Activated CD8-positive, alpha-beta memory T cell treated with anti-CD3 and anti-CD28 coated beads, Interleukin-2, amount 50 U/mL, for 48 hours (primary cell): ENCODE results near the gene WIPF1.
A peak's percentile ranks its signal among the peaks of the same experiment; 100 is the strongest.

Experiments used
- DNase-seq: peaks from one replicate; pipeline ENCODE4 v3.0.0-alpha.2; 2020

WIPF1 gene

DNA sequence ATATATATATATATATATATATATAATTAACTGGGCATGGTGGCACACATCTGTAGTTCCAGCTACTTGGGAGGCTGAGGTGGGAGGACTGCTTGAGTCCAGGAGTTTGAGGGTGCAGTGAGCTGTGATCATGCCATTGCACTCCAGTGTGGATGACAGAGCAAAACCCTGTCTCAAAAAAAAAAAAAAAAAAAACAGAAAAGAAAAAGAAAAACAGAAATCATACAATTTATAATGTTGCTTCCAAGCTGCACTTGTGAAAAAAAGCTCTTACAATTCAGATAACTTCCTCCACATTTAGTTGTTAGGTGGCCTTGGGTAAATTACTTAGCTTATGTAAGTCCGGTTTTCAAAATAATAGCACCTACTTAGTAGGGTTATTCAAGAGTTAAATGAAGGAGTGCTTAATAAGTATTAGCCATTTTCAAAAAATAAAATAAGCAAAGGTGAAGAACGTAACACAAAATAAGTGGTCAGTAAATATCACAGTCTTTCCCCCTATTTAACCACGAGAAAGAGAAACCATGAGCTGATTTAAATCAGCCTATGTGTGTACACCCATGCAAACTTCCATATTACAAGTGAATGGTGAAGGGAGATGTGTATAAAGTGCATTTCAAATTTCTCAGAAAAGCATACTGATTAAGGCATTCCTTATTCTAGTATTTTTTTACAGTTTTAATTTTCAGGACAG is 2.3 kb downstream of the WIPF1 start:
- DNase-seq, result no peak

DNA sequence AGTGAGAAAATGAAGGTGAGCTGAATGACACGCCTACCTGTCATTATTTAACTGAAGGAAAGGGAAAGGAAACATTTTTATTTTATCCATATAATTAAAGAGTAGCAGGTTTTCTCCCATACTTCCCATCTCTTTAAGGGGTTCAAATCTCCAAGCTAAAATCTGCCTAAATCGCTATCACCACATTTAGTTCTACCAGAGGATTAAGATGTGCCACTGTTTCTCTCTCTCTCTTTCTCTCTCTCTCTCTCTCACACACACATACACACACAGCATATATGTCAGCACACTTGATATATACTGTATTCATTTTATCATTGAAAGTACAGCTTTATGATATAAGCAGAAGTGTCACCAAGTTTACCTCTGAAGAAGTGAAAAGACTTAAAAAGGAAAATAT is 3.1 kb downstream of the WIPF1 start:
- DNase-seq, result no peak

DNA sequence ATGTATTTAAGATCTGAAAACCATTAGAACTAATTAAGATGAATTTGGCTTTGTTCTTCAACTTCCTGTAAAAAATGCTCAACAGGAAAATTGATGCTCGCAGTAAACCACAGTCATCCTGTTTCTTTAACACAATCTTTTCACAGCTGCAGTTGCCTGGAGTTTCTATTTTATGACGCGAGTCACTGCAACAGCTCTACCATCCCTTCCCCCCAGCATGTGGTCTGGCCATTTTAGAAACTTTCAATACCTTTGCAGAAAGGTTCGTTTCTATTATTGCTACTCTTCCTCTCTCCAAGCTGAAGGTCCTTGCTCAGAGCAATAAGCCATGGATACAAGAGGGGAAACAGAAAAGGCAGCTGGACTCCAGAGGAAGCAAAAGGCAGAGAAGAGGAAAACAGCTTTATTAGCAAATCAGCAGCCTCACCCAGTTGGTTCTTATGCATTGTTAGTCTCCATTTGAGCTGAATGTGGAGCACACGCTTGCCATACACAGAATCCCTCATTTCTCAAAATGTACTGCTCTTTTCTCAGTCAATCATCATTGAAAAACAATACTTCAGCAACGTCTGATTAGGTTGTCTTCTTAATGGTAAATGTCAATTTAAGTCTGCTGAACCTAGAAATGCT is 3.9 kb downstream of the WIPF1 start:
- peak; percentile 63 for DNase-seq

DNA sequence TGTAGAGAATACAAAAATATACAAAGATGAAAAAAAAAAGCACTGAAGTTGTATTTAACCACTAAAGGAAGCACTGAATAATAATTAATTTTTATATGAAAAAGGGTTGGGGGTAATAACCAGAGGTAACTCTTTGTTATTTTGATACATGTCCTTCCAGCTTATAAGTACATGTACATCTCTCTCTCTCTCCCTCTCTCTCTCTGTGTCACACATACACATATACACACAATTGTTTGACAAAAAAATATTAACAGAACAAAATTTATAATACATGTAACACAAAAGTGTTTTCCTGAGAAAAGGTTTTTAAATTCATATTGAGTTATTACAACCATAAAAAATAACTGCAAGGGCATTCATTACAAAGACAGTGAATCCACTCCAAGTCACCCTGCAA is 4.6 kb downstream of the WIPF1 start:
- DNase-seq, result no peak

DNA sequence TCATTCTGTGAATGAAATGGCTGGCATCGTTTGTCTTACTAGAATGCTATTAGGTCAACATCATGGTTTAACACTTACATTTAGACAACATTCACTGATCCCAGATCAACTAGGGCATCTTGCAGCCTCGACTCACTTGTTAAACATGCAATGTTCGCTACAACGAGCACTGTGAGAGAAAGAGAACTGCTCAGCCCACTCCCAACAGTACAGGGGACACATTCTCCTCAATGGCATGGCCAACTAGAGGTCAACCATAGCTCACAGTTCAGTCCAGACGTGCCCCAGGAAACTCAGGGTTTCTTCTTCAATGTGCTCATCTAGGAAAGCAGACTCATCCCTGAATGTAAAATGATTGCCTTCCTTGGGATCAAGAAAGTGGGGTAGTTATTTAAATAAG is 5.9 kb downstream of the WIPF1 start:
- DNase-seq, result no peak

DNA sequence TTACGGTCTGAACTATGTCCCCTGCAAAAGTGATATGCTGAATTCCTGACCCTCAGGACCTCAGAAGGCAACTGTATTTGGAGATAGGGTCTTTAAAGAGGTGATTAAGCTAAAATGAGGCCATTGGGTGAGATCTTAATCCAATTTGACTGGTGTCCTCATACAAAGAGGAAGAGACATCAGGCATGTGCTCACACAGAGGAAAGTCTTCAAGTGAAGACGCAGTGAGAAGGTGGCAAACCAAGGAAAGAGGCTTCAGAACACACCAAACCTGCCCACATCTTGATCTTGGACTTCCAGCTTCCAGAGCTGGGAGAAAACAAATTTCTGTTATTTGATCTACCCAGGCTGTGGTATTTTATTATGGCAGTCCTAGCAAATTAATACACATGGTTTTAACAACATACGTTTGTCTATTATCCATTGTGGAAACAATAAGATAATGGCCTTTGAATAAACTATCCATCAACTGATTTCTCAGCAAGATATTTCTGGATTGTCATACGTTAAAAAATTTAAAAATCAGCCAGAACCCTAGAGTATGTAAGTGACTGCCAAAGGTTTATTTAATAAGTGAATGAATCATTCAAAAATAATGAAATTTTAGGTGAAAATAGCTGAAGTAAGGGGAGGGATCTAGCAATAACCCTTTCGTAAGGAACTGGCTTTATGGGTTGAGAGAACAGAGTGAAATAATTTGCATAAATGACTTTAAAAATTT is 6.5 kb downstream of the WIPF1 start:
- no peak for DNase-seq

DNA sequence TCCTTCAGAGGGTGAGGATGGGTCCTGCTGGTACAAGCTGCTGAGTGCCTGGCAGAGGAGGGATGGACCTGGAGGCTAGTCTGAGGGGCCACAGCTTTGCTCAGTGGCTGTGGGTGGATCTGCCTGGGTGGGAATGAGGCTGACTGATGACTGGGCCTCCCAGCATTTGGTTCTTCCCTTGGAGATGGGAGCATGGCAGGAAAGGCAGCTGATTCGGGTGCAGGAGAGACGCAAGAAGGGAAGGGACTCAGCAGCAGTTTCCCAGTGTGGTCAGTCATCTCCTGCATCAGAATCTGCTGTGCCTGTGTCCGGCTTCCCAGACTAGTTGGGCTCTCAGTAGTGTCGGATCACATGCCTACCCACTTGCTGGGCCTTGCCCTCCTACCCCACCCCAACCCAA is 7.3 kb downstream of the WIPF1 start:
- no peak for DNase-seq

DNA sequence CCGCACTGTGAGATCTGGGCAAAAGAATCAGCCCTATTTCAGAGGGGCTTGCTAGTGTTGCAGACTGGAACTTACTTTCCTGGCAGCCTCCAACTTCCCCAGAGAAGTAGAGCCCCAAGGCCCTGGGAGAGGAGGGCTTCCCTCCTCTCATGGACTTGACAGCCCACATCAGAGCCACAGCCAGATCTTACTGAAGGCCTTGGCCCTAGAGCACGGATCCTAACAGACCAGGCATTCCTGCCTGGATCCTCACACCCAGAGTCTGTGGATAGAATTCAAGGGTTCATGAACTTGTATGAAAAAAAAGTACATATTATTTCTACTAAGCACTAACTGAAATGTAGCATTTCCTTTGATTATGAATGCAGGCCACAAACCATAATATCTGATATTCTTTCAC is 8.3 kb downstream of the WIPF1 start:
- DNase-seq, result no peak

DNA sequence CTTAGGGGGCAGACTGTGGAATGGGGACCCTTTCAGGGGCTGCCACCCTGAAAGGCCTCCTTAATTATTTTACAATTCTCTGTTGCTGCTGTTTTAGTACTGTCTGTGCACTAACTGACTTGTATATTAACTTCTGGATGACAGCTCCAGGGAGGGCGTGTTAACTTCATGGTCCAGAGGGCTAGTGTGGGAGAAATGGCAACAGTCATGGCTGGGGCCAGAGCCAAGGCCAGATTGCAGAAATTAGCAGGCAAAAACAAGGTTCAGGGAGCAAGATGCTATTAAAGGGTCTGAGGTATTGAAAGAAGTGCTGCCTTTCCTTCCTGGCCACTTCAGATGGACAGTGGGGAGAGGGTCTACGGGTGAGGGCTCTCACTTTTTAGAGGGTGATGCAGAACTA is 9.1 kb downstream of the WIPF1 start:
- DNase-seq, result no peak

DNA sequence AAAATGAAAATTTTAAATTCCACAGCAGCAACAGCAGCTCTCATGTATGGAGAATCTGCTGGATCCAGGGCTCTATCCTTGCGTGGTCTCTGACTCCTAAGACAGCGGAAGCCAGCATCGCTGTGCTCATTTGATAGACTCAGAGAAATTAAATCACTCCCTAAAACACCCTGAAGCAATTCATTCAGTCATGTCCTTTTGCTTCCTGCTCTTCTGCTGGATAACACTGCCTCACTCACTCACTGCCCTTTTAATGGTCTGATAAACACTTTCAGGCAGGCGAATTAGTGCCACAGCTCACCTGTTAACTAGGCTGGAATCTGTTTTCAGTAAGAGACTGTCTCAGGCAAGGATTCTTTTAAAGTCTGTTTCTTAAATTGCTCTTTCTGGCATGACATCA is 10.0 kb downstream of the WIPF1 start:
- no peak for DNase-seq

DNA sequence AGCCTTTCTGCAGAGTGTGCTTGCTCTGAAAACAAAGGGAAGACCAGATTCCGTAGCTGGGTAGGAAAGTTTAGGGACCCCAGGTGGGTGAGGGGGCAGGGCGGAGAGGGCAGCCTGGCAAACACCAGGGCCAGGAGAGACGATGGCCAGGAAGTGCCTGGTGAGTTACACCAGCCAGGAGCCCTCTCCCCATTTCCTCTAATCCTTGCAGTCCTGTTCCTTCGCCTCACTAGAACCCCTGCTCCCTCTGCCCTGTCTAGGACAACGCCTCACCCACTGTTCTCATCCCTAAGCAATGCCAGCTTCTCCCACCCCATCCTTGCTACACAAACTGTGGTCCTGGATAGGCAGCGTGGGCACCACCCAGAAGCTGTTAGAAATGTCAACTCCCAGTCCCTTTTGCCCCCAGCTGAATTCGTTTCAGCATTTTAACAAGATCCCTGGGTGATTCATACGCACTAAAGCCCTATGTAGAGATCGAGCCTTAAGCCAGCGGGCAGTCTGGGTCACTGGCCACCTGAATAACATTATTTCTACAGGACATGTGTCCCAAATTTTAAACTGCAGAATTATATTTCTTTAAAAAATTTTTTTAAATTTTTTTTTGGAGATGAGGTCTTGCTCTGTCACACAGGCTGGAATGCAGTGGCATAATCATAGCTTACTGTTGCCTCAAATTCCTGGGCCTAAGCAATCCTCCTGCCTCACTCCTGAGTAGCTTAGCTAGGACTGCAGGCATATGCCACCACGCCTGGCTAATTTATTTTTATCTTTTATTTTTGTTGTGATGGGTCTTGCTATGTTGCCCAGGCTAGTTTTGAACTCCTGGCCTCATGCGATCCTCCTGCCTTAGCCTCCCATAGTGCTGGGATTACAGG is 10.9 kb downstream of the WIPF1 start:
- no peak for DNase-seq

DNA sequence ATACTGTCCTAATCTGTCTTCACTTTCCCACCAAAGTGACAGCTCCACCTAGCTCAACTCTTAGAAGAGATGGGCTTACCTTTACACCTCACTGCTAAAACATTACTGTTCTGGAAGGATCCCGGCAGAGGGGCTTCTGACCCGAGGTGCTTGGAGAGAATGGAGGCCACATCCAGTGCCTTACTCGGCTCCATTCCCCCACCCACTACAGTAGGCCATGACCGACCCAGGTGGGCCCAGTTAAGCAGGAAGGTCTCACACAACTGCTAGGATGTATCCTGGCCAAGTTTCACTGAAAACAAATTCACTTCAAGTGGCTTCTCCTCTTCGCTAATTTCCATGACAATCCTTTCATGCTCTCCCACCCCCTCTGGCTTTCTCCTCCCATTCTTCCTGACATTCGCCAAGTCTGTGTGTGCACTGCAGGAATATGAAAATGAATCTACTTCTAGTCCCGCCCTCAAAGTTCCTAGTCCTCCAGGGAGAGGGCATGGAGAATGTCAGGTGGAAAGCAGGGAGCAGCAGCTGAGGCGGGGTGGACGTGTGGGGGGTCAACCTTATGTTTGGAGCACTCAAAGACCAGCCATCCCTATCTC is 11.8 kb downstream of the WIPF1 start:
- DNase-seq, result no peak

DNA sequence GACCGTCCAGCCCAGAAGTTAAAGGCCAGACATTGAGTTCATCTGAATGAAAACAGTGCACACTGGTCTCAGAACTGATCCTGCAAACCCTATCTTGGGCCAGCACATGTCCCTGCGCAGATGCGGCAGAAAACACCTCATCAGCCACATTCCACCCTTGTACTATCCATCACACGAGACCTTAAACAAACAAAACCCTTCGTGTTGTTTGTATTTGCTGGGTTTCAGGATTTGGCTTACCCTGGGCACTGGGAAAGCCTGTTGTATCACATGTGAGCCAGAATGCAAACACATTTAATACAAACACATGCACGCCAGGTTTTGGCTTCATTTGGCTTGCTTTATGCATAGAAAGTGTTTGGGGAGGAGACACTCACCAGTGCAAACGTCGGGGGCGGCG is 12.5 kb downstream of the WIPF1 start:
- no peak for DNase-seq

DNA sequence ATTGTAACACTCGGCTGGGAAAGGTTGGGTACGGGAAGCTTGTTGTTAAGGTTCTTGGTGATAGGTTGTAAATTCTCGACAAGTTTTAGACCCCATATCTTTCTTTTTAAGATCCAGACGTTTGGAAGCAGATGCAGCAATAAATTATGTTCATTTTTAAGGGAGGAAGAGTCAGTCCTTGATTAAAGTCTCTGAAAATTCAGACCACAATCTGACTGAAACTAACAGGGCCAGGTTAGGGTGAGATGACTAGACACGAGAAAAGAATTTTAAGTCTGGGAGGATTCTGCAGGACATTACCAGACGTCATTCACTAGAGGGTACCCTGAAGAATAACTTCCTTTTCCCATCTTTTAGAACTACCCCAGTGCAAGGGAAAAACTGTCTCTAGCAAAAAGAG is 16.1 kb downstream of the WIPF1 start:
- no peak for DNase-seq

DNA sequence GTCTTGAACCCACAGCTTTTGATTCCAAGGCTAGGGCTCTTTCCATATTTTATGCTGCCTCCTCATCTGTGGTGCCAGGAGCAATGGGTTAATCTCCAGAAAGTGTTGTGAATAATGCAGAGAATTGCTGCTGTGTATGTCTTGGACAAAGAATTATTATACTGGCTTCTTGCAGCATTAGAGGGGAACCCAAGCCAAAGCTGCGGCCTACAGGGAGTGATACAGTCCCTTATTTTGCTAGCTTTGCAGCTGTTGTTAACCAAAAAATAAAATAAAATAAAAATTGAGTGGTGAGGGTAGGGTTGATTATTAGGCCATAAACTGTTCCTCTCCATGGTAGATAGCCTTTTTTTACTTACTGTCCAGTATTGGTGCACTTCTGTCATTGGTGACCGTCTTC is 16.7 kb downstream of the WIPF1 start:
- DNase-seq, result no peak

DNA sequence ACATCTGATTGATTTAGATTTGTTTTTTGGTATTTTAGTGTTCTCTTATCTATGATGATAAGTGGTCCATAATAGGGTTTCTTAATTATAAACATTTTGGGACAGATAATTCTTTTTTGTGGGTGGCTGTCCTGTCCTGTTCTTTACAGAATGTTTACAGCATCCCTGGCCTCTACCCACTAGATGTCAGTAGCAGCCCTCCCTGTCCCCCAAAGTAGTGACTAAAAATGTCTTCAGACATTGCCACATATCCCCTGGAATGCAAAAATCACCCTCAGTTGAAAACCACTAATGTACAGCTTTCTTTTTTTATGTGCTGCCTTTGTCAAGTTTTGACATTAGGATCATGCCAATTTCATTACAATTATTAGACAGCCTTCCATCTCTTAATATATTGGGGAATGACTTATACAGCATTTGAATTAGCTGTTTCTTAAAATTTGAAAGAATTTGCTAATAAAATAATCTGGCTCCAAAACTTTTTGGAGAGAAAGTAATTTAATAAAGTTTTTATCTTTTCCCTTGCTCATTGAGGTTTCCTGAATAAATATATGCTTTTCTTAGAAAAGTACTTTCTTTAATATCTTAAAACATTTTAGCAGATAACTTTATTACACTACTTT is 19.5 kb downstream of the WIPF1 start:
- DNase-seq, result no peak

DNA sequence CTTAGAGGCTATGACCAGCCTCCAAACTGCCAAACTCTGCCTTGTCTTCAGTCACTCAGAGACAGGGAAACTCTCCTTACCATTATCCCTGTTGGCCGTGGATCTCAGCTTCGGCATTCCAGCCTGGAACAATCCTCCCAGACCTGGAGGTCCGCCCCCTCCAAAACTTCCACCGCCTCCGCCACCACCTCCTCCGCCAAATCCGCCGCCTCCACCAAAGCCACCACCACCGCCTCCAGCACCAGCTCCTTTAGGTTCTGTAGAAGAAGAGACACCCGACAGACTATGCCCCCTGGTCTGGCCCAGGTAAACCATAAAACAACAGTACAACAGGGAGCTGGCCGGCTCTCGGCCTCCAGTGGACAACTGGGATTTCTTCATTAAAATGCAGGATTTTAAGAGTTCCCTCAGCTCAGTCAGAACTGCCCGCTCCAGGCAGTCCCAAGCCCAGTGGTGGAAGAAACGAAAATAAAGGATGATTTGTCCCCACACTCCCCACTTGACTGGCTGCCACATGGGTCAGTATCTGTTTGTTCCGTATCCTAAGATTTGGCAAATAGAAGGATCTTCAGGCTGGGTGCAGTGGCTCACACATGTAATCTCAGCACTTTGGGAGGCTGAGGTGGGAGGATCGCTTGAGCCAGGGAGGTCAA is 22.4 kb downstream of the WIPF1 start:
- no peak for DNase-seq

DNA sequence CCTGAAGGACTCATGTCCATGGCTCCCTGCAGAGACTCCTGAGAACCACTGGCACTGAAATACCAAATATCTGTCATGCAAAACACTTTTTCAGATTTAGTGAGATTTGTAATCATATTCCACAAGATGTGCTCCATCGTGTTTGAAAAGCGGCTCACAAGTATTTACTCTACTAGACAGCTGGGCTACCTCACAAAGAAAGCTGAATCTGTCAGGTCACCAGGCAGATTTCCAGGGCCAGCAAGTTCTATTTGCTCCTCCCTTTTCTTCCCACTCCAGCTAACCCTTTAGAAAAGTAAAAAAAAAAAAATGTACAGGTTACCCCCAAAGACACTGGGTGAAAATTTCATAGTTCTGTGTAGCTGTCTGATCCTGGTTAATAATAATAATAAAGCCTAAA is 22.9 kb downstream of the WIPF1 start:
- no peak for DNase-seq

DNA sequence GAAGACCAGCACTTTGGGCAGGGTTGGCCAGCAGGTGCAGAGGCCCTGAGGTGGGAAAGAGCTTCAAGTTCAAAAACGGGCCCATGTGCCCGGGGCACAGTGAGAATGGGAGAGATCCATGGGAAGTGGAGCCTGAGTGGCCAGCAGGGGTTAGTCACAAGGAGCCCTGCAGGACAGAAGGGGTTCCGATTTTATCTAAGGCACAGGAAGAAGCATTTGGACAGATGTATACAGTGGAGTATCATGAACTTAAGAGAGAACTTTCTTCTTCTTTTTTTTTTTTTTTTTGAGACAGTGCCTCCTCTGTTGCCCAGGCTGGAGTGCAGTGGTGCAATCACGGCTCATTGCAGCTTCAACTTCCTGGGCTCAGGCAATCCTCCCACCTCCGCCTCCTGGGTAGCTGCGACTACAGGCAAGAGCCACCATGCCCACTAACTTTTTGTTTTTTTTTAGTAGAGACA is 24.0 kb downstream of the WIPF1 start:
- no peak for DNase-seq

DNA sequence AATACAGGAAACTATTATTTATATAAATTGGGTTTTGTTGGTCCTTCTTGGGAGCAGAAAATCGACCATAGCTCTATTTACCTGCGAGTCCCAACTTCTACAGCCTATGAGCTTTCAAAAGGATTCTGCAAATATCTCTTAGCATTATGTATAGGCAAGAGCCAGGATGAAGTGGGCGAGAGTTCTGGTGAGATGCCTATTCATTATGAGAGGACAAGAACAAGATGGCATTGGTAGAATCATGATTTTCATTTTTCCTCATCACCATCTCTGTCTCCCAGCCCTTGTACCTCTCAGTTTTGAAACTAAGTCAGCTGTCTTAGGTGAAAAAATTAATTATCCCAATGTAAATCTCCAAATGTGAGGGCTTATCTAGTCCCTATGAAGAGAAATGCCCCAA is 25.0 kb downstream of the WIPF1 start:
- no peak for DNase-seq

DNA sequence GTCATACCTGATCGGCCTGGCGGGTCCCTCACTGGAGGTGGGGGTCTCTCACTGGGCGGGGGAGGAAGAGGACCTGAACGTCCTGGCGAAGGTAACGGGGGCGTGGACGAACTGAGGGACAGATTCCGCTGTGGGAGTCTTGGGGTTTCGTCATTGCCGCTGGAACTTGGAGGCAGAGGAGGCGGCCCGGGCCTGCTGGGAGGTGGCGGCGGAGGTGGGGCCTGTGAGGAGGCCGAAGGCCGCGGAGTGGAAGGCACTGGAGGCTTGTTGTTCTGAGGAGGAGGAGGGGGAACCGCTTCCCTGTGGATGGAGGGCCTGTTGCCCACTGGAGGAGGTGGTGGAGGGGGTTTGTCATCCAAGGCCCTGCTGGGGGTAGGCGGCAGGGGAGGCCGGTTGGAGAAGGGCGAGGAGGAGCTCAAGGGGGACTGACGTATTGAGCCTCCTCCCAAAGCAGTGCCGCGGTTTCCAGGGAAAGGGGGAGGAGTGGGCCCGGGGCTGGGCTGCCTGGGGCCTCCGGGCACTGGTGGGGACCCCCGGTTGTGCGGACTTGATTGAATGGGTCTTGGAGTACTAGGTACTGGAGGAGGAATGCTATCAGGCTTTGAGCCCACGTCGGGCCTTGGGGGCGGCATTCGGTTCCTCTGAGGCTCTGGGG is 25.8 kb downstream of the WIPF1 start:
- DNase-seq, result no peak
